Mesenchymal stem cell (in vitro differentiated cells and primary cell): ENCODE data around the gene RNF166.

Experiments used
- DNase-seq: peaks from one replicate; pipeline ENCODE4 v3.0.0-alpha.2; 2013
- H2AFZ ChIP-seq: one replicate; pipeline ENCODE4 v1.6.1; 2013; ENCODE audit warnings: low read depth, mild to moderate bottlenecking, control low read depth, inconsistent platforms, low read length, moderate library complexity
- H2AK5ac ChIP-seq: 2 replicates; pipeline ENCODE4 v1.6.1; 2013; ENCODE audit warnings: low read length, moderate library complexity, mild to moderate bottlenecking, inconsistent platforms; ENCODE audit not compliant: severe bottlenecking
- H2BK120ac ChIP-seq: one replicate; pipeline ENCODE4 v1.6.1; 2013; ENCODE audit warnings: low read depth, mild to moderate bottlenecking, inconsistent platforms, low read length, moderate library complexity
- H2BK12ac ChIP-seq, 2 experiments: one replicate each; pipeline ENCODE4 v1.6.1; 2013; ENCODE audit warnings: inconsistent platforms in 2 of 2, low read length in 2 of 2, mild to moderate bottlenecking in 2 of 2, moderate library complexity in 2 of 2, control low read depth in 1 of 2
- H2BK15ac ChIP-seq: one replicate; pipeline ENCODE4 v1.6.1; 2013; ENCODE audit warnings: mild to moderate bottlenecking, low read depth, inconsistent platforms; ENCODE audit not compliant: poor library complexity, severe bottlenecking
- H2BK5ac ChIP-seq: 2 replicates; pipeline ENCODE4 v1.6.1; 2013; ENCODE audit warnings: low read depth, mild to moderate bottlenecking, low read length, control low read depth, inconsistent platforms; ENCODE audit not compliant: poor library complexity, severe bottlenecking
- H3K14ac ChIP-seq, 2 experiments: one replicate each; pipeline ENCODE4 v1.6.1; 2013; ENCODE audit warnings: inconsistent platforms in 2 of 2, low read length in 2 of 2, control low read depth in 1 of 2, mild to moderate bottlenecking in 1 of 2, moderate library complexity in 1 of 2
- H3K18ac ChIP-seq, 2 experiments: one replicate each; pipeline ENCODE4 v1.6.1; 2013; ENCODE audit warnings: inconsistent platforms in 2 of 2, low read length in 2 of 2, control low read depth in 1 of 2, low read depth in 1 of 2, mild to moderate bottlenecking in 1 of 2
- H3K23ac ChIP-seq, 2 experiments: one replicate each; pipeline ENCODE4 v1.6.1; 2013; ENCODE audit warnings: inconsistent platforms in 2 of 2, low read length in 2 of 2, mild to moderate bottlenecking in 2 of 2, moderate library complexity in 2 of 2, control low read depth in 1 of 2
- H3K27ac ChIP-seq: 2 replicates; pipeline ENCODE4 v1.5.1; 2013; ENCODE audit warnings: mild to moderate bottlenecking, moderate library complexity, low read length, control low read depth, inconsistent platforms; ENCODE audit not compliant: poor library complexity, severe bottlenecking
- H3K27me3 ChIP-seq, 2 experiments: 2 replicates each; pipeline versions ENCODE4 v1.6.1 to v1.7.0; 2013; ENCODE audit warnings: low read length in 2 of 2, mild to moderate bottlenecking in 2 of 2, moderate library complexity in 2 of 2, control low read depth in 1 of 2, inconsistent platforms in 1 of 2; ENCODE audit not compliant: control insufficient read depth in 1 of 2, insufficient read depth in 1 of 2
- H3K36me3 ChIP-seq, 2 experiments: 2 replicates each; pipeline versions ENCODE4 v1.6.1 to v1.7.0; 2013; ENCODE audit warnings: low read length in 2 of 2, control low read depth in 1 of 2, inconsistent platforms in 1 of 2, low read depth in 1 of 2, mild to moderate bottlenecking in 1 of 2; ENCODE audit not compliant: insufficient read depth in 2 of 2, control insufficient read depth in 1 of 2
- H3K4ac ChIP-seq, 2 experiments: one replicate each; pipeline ENCODE4 v1.6.1; 2013; ENCODE audit warnings: inconsistent platforms in 2 of 2, low read length in 2 of 2, mild to moderate bottlenecking in 2 of 2, moderate library complexity in 2 of 2, control low read depth in 1 of 2, low read depth in 1 of 2
- H3K4me1 ChIP-seq: 2 replicates; pipeline ENCODE4 v1.6.1; 2013; ENCODE audit warnings: low read depth, low read length, control low read depth; ENCODE audit not compliant: control insufficient read depth, insufficient read depth
- H3K4me2 ChIP-seq: 2 replicates; pipeline ENCODE4 v1.6.1; 2013; ENCODE audit warnings: low read length, mild to moderate bottlenecking, inconsistent platforms; ENCODE audit not compliant: poor library complexity, severe bottlenecking
- H3K4me3 ChIP-seq, 2 experiments: 2 replicates each; pipeline versions ENCODE4 v1.5.1 to v1.7.0; 2013; ENCODE audit warnings: low read length in 2 of 2, mild to moderate bottlenecking in 2 of 2, control low read depth in 1 of 2, low read depth in 1 of 2; ENCODE audit not compliant: insufficient read depth in 1 of 2
- H3K79me1 ChIP-seq: replicated peaks from 2 replicates; pipeline ENCODE4 v1.6.1; 2013; ENCODE audit warnings: mild to moderate bottlenecking, control low read depth, low read length, inconsistent platforms; ENCODE audit not compliant: poor library complexity, severe bottlenecking
- H3K9ac ChIP-seq: 2 replicates; pipeline ENCODE4 v1.7.0; 2013; ENCODE audit warnings: mild to moderate bottlenecking, low read length, moderate library complexity
- H3K9me3 ChIP-seq: 2 replicates; pipeline ENCODE4 v1.7.0; 2013; ENCODE audit warnings: mild to moderate bottlenecking, low read length; ENCODE audit not compliant: control insufficient read depth
- H4K8ac ChIP-seq: one replicate; pipeline ENCODE4 v1.6.1; 2013; ENCODE audit warnings: inconsistent platforms, mild to moderate bottlenecking, low read length, moderate library complexity
- H4K91ac ChIP-seq: one replicate; pipeline ENCODE4 v1.6.1; 2013; ENCODE audit warnings: mild to moderate bottlenecking, low read length, inconsistent platforms
- WGBS: methylation state at CpG from one replicate; pipeline ENCODE4 v1.1.7; 2013; ENCODE audit warnings: mixed read lengths; 5-methylcytosine and 5-hydroxymethylcytosine counted together

RNF166 gene

GRCh38 chr16:88688013-88688778 lies 18.0 kb downstream of the RNF166 start:
- Histone ChIP-seq H3K36me3 (peaks cover 0 to 3% of the 10 kb centered on the region in 2 experiments), H3K27ac (no peak overlapping the region), H3K14ac (no peak overlapping the region), H3K18ac (no peak overlapping the region), H3K23ac (no peak overlapping the region), H3K4ac (no peak overlapping the region), H3K4me1 (peaks cover 24% of the 10 kb centered on the region), H2AK5ac (no peak overlapping the region), H2BK12ac (no peak overlapping the region), H3K4me2 (no peak overlapping the region), H3K9ac (no peak overlapping the region), H3K79me1 (no peaks in the 10 kb centered on the region), H2BK5ac (no peak overlapping the region), H3K27me3 (peaks cover 66 to 68% of the 10 kb centered on the region in 2 experiments), H2BK120ac (no peak overlapping the region), H2AFZ (no peak overlapping the region), H4K91ac (no peak overlapping the region), H3K9me3 (no peaks in the 10 kb centered on the region), H4K8ac (no peak overlapping the region), H2BK15ac (no peak overlapping the region), H3K4me3 (no peak overlapping the region)
- WGBS = 56% methylated on average over 28 of the region's 28 CpGs
- DNase-seq = no peak

GRCh38 chr16:88687676-88688012 lies 18.6 kb downstream of the RNF166 start:
- peaks cover 0 to 3% of the 10 kb centered on the region in 2 experiments for H3K36me3 ChIP-seq
- no peak overlapping the region for H2BK12ac ChIP-seq
- H4K91ac ChIP-seq = no peak overlapping the region
- no peaks in the 10 kb centered on the region for H3K9me3 ChIP-seq
- H3K4me3 ChIP-seq = no peak overlapping the region
- no peak overlapping the region for H2BK120ac ChIP-seq
- H3K4me1 ChIP-seq = peaks cover 24% of the 10 kb centered on the region
- H3K18ac ChIP-seq = no peak overlapping the region
- H2BK5ac ChIP-seq = no peak overlapping the region
- 67% methylated on average over 2 of the region's 3 CpGs for WGBS
- no peak overlapping the region for H3K9ac ChIP-seq
- H3K14ac ChIP-seq = no peak overlapping the region
- no peak for DNase-seq
- no peak overlapping the region for H3K27ac ChIP-seq
- H3K4ac ChIP-seq = no peak overlapping the region
- H2BK15ac ChIP-seq = no peak overlapping the region
- H2AFZ ChIP-seq = no peak overlapping the region
- H3K79me1 ChIP-seq = no peaks in the 10 kb centered on the region
- no peak overlapping the region for H2AK5ac ChIP-seq
- no peak overlapping the region for H4K8ac ChIP-seq
- no peak overlapping the region for H3K23ac ChIP-seq
- no peak overlapping the region for H3K4me2 ChIP-seq
- H3K27me3 ChIP-seq = peaks cover 62 to 68% of the 10 kb centered on the region in 2 experiments

- Histone ChIP-seq H3K18ac (no peak overlapping the region), H3K27me3 (peaks cover 63 to 69% of the 10 kb centered on the region in 2 experiments), H2BK5ac (no peak overlapping the region), H3K4me2 (no peak overlapping the region), H2BK120ac (no peak overlapping the region), H3K14ac (no peak overlapping the region), H3K9ac (no peak overlapping the region), H3K79me1 (no peaks in the 10 kb centered on the region), H3K4me3 (no peak overlapping the region), H4K91ac (no peak overlapping the region), H3K4ac (no peak overlapping the region), H2BK15ac (no peak overlapping the region), H3K27ac (no peak overlapping the region), H2AFZ (no peak overlapping the region), H3K36me3 (peaks cover 0 to 3% of the 10 kb centered on the region in 2 experiments), H2AK5ac (no peak overlapping the region), H4K8ac (no peak overlapping the region), H3K9me3 (no peaks in the 10 kb centered on the region), H3K23ac (no peak overlapping the region), H2BK12ac (no peak overlapping the region), H3K4me1 (peaks cover 24% of the 10 kb centered on the region)
- no peak for DNase-seq
- 71% methylated on average over 7 of the region's 10 CpGs for WGBS
Observed at GRCh38 chr16:88687254-88687576, 19.0 kb downstream of the RNF166 start.

GRCh38 chr16:88686439-88687253 lies 19.6 kb downstream of the RNF166 start, which contains the start of gene SNAI3:
Gene SNAI3 (minus strand): TSS chr16:88686507. CDS start chr16:88686406, 101 bp downstream.
- Histone ChIP-seq H4K91ac (peak within 1 kb of the TSS; percentile 49), H4K8ac (no peak within 1 kb of the TSS), H2BK12ac (peak within 1 kb of the TSS in 1 of 2 experiments; percentile 16), H3K18ac (no peak within 1 kb of the TSS), H3K14ac (peak within 1 kb of the TSS in 1 of 2 experiments; percentile 44), H3K4me3 (peak within 1 kb of the TSS; percentile 50 to 73), H3K4me1 (peaks cover 25% of the 10 kb centered on the region), H3K27me3 (peaks cover 64 to 75% of the 10 kb centered on the region in 2 experiments), H3K36me3 (peaks cover 0 to 3% of the 10 kb centered on the region in 2 experiments), H3K4me2 (peak within 1 kb of the TSS; percentile 93), H2BK5ac (peak within 1 kb of the TSS; percentile 33), H2BK15ac (no peak within 1 kb of the TSS), H3K9ac (no peak within 1 kb of the TSS), H2AK5ac (no peak within 1 kb of the TSS), H3K27ac (no peak within 1 kb of the TSS), H2BK120ac (no peak within 1 kb of the TSS), H3K79me1 (no peaks in the 10 kb centered on the region), H3K23ac (peak within 1 kb of the TSS in 1 of 2 experiments; percentile 16), H3K9me3 (no peaks in the 10 kb centered on the region), H3K4ac (no peak within 1 kb of the TSS), H2AFZ (peak within 1 kb of the TSS; percentile 18)
- DNase-seq = peak; percentile 65
- 11% methylated on average over 51 of the region's 65 CpGs for WGBS
